Caco-2 (cell line): Measurements from ENCODE around the gene BASP1. TPM values are rescaled to one million over a fixed set of nuclear protein-coding genes. Genes with fewer than 3 reads are reported as not detected.
"Not testable (repeated sequence)": the region's sequence is repeated elsewhere in the genome, so short reads cannot be mapped to it uniquely, and the experiment has no call there.

Experiments used
- BruUV-seq: library from RNA; stranded (reverse); fragments of 400-500 nt; replicated peaks from 2 replicates; lab custom pipeline; 2021; lab: Mats Ljungman, UMichigan
- CTCF ChIA-PET: fragments of 300-600 bp; sonication (Branson Sonifier 250); formaldehyde crosslinking; loops from one replicate; lab custom pipeline; 2022; ENCODE audit warnings: antibody characterized with exemption; lab: Charles Lee
- POLR2A ChIA-PET: fragments of 300-600 bp; sonication (Branson Sonifier 250); formaldehyde crosslinking; loops from one replicate; lab custom pipeline; 2022; ENCODE audit warnings: antibody characterized with exemption; lab: Charles Lee
- DNase-seq, 2 experiments: peaks; one replicate each; pipeline versions ENCODE4 v3.0.0 to v3.0.0-alpha.2; 2020 to 2022
- H3K27me3 ChIP-seq: replicated peaks from 2 replicates; pipeline ENCODE4 v1.6.0; 2011; ENCODE audit warnings: low read length; ENCODE audit not compliant: control insufficient read depth, insufficient read depth
- H3K36me3 ChIP-seq: 2 replicates; pipeline ENCODE4 v1.5.1; 2011; ENCODE audit warnings: low read length; ENCODE audit not compliant: control insufficient read depth, insufficient read depth
- H3K4me1 ChIP-seq: fragments of 250-450 bp; sonication (Bioruptor Pico); 2 replicates; pipeline ENCODE4 v1.5.1; 2020; ENCODE audit warnings: mild to moderate bottlenecking
- H3K4me3 ChIP-seq: 2 replicates; pipeline ENCODE4 v1.5.1; 2011; ENCODE audit warnings: low read depth, mild to moderate bottlenecking, control low read depth, low read length
- H3K9me3 ChIP-seq: fragments of 250-450 bp; sonication (Bioruptor Pico); 2 replicates; pipeline ENCODE4 v1.5.1; 2020; ENCODE audit warnings: mild to moderate bottlenecking, moderate library complexity
- H3K27ac Mint-ChIP-seq: one replicate; pipeline ENCODE4 v1.8.0; 2022; ENCODE audit warnings: mixed read lengths; ENCODE audit not compliant: unreplicated experiment
- H3K27me3 Mint-ChIP-seq: one replicate; pipeline ENCODE4 v1.8.0; 2022; ENCODE audit warnings: mixed read lengths; ENCODE audit not compliant: insufficient read depth, unreplicated experiment
- H3K36me3 Mint-ChIP-seq: one replicate; pipeline ENCODE4 v1.8.0; 2022; ENCODE audit warnings: mild to moderate bottlenecking, mixed read lengths; ENCODE audit not compliant: insufficient read depth, unreplicated experiment
- H3K4me1 Mint-ChIP-seq: one replicate; pipeline ENCODE4 v1.8.0; 2022; ENCODE audit warnings: low read depth, mixed read lengths; ENCODE audit not compliant: unreplicated experiment
- H3K4me3 Mint-ChIP-seq: one replicate; pipeline ENCODE4 v1.8.0; 2022; ENCODE audit warnings: mild to moderate bottlenecking, moderate library complexity, mixed read lengths; ENCODE audit not compliant: unreplicated experiment
- H3K9me3 Mint-ChIP-seq: one replicate; pipeline ENCODE4 v1.8.0; 2022; ENCODE audit warnings: mixed read lengths; ENCODE audit not compliant: unreplicated experiment
- CTCF ChIP-seq, 2 experiments: fragments of 200-600 bp in 1 of 2; IDR thresholded peaks; 1 replicate in 1 of 2; 2 replicates in 1 of 2; pipeline versions ENCODE4 v1.5.1 to v1.8.0; 2011 to 2022; ENCODE audit warnings: antibody characterized with exemption in 1 of 2, control low read depth in 1 of 2, inconsistent platforms in 1 of 2, low read depth in 1 of 2, low read length in 1 of 2, mild to moderate bottlenecking in 1 of 2, moderate library complexity in 1 of 2; ENCODE audit not compliant: insufficient read depth in 1 of 2, severe bottlenecking in 1 of 2, unreplicated experiment in 1 of 2
- intact Hi-C: fragments of 100-400 bp; cut with micrococcal nuclease; formaldehyde crosslinking; loops from one replicate; pipeline ENCODE4 v1.10.0; 2022; ENCODE audit not compliant: unreplicated experiment
- total RNA-seq: library from RNA; stranded (reverse); gene quantifications from 2 replicates; pipeline ENCODE4 v1.2.3, GENCODE V29; 2022

BASP1 gene
- total RNA-seq, 1 experiment from 2014 or later: 78.1 TPM

GRCh38 chr5:17308326-17309065, 91.1 kb downstream of the BASP1 start:
- no peak for TF ChIP-seq CTCF (IDR thresholded peaks at IDR 0.05; ENCODE audit: insufficient read depth in 1 of 2, low read depth in 1 of 2, low read length in 1 of 2, severe bottlenecking in 1 of 2, unreplicated experiment in 1 of 2)
- Mint-ChIP-seq H3K27me3 (no peaks in the 10 kb centered on the region), H3K4me3 (no peak overlapping the region), H3K4me1 (peaks cover 43% of the 10 kb centered on the region), H3K27ac (no peak overlapping the region), H3K36me3 (peaks cover 8% of the 10 kb centered on the region), H3K9me3 (peaks cover 10% of the 10 kb centered on the region)
- Histone ChIP-seq H3K9me3 (no peaks in the 10 kb centered on the region), H3K4me1 (peaks cover 55% of the 10 kb centered on the region), H3K27me3 (no peaks in the 10 kb centered on the region), H3K36me3 (no peaks in the 10 kb centered on the region), H3K4me3 (no peak overlapping the region)
- intact Hi-C loops: no loop called here
- no peak for DNase-seq
- BruUV-seq: no TSS peak
- ChIA-PET CTCF (no interaction called here), POLR2A (no interaction called here)

- BruUV-seq: no TSS peak
- Mint-ChIP-seq H3K27me3 (no peaks in the 10 kb centered on the region), H3K4me3 (no peak overlapping the region), H3K4me1 (peaks cover 41% of the 10 kb centered on the region), H3K9me3 (peaks cover 10% of the 10 kb centered on the region), H3K36me3 (peaks cover 8% of the 10 kb centered on the region), H3K27ac (no peak overlapping the region)
- no peaks in the 10 kb centered on the region for H3K9me3 ChIP-seq
- ChIA-PET CTCF (no interaction called here), POLR2A (no interaction called here)
- H3K4me1 ChIP-seq: peaks cover 54% of the 10 kb centered on the region
- H3K27me3 ChIP-seq: no peaks in the 10 kb centered on the region
- TF ChIP-seq CTCF (IDR thresholded peaks at IDR 0.05; ENCODE audit: insufficient read depth in 1 of 2, low read depth in 1 of 2, low read length in 1 of 2, severe bottlenecking in 1 of 2, unreplicated experiment in 1 of 2): no peak
- no peak overlapping the region for H3K4me3 ChIP-seq
- H3K36me3 ChIP-seq: no peaks in the 10 kb centered on the region
- DNase-seq: no peak
- intact Hi-C loops: no loop called here
Measured at GRCh38 chr5:17309462-17309861, 92.0 kb downstream of the BASP1 start.

- BruUV-seq, CTCF ChIA-PET, H3K4me3 ChIP-seq, H3K27ac Mint-ChIP-seq, H3K4me3 Mint-ChIP-seq, H3K9me3 ChIP-seq, DNase-seq, H3K36me3 ChIP-seq, H3K27me3 Mint-ChIP-seq, H3K36me3 Mint-ChIP-seq, intact Hi-C loops, H3K27me3 ChIP-seq, POLR2A ChIA-PET: not testable (repeated sequence)
- H3K4me1 ChIP-seq: peaks cover 46% of the 10 kb centered on the region
- Mint-ChIP-seq H3K9me3 (peaks cover 10% of the 10 kb centered on the region), H3K4me1 (peaks cover 40% of the 10 kb centered on the region)
Measured at GRCh38 chr5:17310502-17310901, 93.1 kb downstream of the BASP1 start.

- DNase-seq, H3K27me3 ChIP-seq, POLR2A ChIA-PET, H3K36me3 Mint-ChIP-seq, CTCF ChIA-PET, H3K27me3 Mint-ChIP-seq, H3K4me3 Mint-ChIP-seq, H3K9me3 ChIP-seq, H3K36me3 ChIP-seq, H3K4me3 ChIP-seq, BruUV-seq: not testable (repeated sequence)
- H3K4me1 Mint-ChIP-seq: peaks cover 40% of the 10 kb centered on the region
- peaks cover 16% of the 10 kb centered on the region for H3K9me3 Mint-ChIP-seq
- H3K27ac Mint-ChIP-seq: peak overlapping the region; percentile 81
- H3K4me1 ChIP-seq: peaks cover 41% of the 10 kb centered on the region
- intact Hi-C loops: loop anchor here (1.0 kb wide), 1 partner anchor 90 kb away; no protein-coding TSS in a partner anchor
Measured at GRCh38 chr5:17311811-17312210, 94.4 kb downstream of the BASP1 start.
